Hepatocyte (in vitro differentiated cells): ENCODE measurements around the gene CARMIL3. TPM values are rescaled to one million over a fixed set of nuclear protein-coding genes. Genes with fewer than 3 reads are reported as not detected.

ENCODE experiments used
- DNase-seq: peaks from one replicate; pipeline ENCODE4 v3.0.0-alpha.2; 2016; ENCODE audit warnings: low spot score
- H2AFZ ChIP-seq: fragments of 200-600 bp; sonication (generic); 2 replicates; pipeline ENCODE4 v1.6.0; 2016; ENCODE audit warnings: antibody characterized with exemption, mild to moderate bottlenecking
- H3K27ac ChIP-seq: fragments of 200-600 bp; sonication (generic); 2 replicates; pipeline ENCODE4 v1.5.1; 2016; ENCODE audit warnings: mild to moderate bottlenecking
- H3K27me3 ChIP-seq: fragments of 200-600 bp; sonication (generic); 2 replicates; pipeline ENCODE4 v1.6.1; 2016
- H3K36me3 ChIP-seq: fragments of 200-600 bp; sonication (generic); replicated peaks from 2 replicates; pipeline ENCODE4 v1.5.1; 2016; ENCODE audit warnings: low read depth; ENCODE audit not compliant: insufficient read depth
- H3K4me1 ChIP-seq: fragments of 200-600 bp; sonication (generic); 2 replicates; pipeline ENCODE4 v1.5.1; 2016; ENCODE audit warnings: mild to moderate bottlenecking, moderate library complexity; ENCODE audit not compliant: insufficient read depth
- H3K4me2 ChIP-seq: fragments of 200-600 bp; sonication (generic); 2 replicates; pipeline ENCODE4 v1.6.0; 2016
- H3K4me3 ChIP-seq: fragments of 200-600 bp; sonication (generic); 2 replicates; pipeline ENCODE4 v1.5.1; 2016; ENCODE audit warnings: mild to moderate bottlenecking
- H3K79me2 ChIP-seq: fragments of 200-600 bp; sonication (generic); 2 replicates; pipeline ENCODE4 v1.6.0; 2017; ENCODE audit warnings: mild to moderate bottlenecking
- H3K9me2 ChIP-seq: fragments of 200-600 bp; sonication (generic); replicated peaks from 2 replicates; pipeline ENCODE4 v1.6.0; 2017; ENCODE audit warnings: mild to moderate bottlenecking; ENCODE audit not compliant: insufficient read depth
- H3K9me3 ChIP-seq: fragments of 200-600 bp; sonication (generic); 2 replicates; pipeline ENCODE4 v1.5.1; 2016; ENCODE audit warnings: low read depth, mild to moderate bottlenecking
- H4K20me1 ChIP-seq: fragments of 200-600 bp; sonication (generic); 2 replicates; pipeline ENCODE4 v1.6.0; 2016; ENCODE audit warnings: mild to moderate bottlenecking; ENCODE audit not compliant: insufficient read depth, poor library complexity, severe bottlenecking
- EZH2 ChIP-seq: fragments of 200-600 bp; sonication (generic); IDR thresholded peaks from 2 replicates; pipeline ENCODE4 v1.6.1; 2016; ENCODE audit warnings: antibody characterized with exemption, mild to moderate bottlenecking, borderline replicate concordance
- EZH2phosphoT487 ChIP-seq: fragments of 200-600 bp; sonication (generic); IDR thresholded peaks from one replicate; pipeline ENCODE4 v1.6.1; 2018; ENCODE audit warnings: antibody characterized with exemption, mild to moderate bottlenecking, low read depth, moderate library complexity; ENCODE audit not compliant: unreplicated experiment, severe bottlenecking
- WGBS: methylation state at CpG from one replicate; pipeline ENCODE4 v1.1.6; 2016; ENCODE audit warnings: low lambda C conversion rate; ENCODE audit errors: missing lambda C conversion rate; 5-methylcytosine and 5-hydroxymethylcytosine counted together
- polyA plus RNA-seq: library from polyadenylated mRNA; unstranded; fragments of >200 nt; fragmentation: Nextera tagmentation; extraction: Ambion mirVana; gene quantifications from 2 replicates; pipeline ENCODE4 v1.2.1, GENCODE V29; 2016
- total RNA-seq: library from RNA; depleted of rRNA; stranded (reverse); fragments of >200 nt; gene quantifications from 2 replicates; pipeline ENCODE4 v1.2.3, GENCODE V29; 2014
- TF ChIP-seq, protein P1 (sequence below): fragments of 200-600 bp; sonication (generic); IDR thresholded peaks from 2 replicates; pipeline ENCODE4 v1.5.1; 2016; ENCODE audit warnings: antibody characterized with exemption, mild to moderate bottlenecking; ENCODE audit not compliant: poor library complexity

Gene CARMIL3
- total and polyA plus RNA-seq, 2 experiments from 2014 or later, result 0.37 TPM; not detected in 1

DNA sequence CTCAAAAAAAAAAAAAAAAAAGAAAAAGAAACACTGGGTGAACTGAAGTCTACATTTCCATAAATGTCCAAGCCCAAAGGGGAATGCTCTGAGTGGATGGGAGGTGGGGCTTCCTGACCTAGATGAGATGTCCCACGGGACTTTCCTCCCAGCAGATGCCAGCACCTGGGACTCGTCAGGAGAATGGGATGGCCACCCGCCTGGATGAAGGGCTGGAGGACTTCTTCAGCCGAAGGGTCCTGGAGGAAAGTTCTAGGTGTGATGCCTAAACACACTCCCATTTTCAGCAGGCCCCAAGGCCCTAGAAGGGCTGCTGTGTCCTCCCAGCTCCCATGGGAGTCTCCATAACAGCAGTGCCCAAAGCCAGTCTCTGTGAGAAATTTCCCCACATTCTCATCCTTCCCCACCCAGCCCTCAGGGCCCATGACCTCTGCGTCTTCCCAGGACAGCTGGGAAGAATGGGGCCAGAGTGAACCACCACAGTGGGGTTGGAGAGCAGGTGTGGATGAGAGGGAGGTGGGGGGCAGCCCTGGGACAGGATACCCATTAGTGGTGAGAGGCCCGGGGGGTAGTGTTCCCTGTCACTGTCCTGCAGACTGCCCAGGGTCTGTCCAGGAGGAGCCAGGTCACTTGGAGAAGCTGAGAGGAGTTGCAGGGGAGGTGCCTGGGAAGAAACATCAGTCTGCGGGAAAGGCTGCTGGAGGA, 12.4 kb downstream of the CARMIL3 start:
- Histone ChIP-seq H3K9me3 (no peaks in the 10 kb centered on the region), H2AFZ (no peak overlapping the region), H4K20me1 (no peaks in the 10 kb centered on the region), H3K4me1 (peaks cover 4% of the 10 kb centered on the region), H3K36me3 (no peaks in the 10 kb centered on the region), H3K27ac (no peak overlapping the region), H3K9me2 (no peaks in the 10 kb centered on the region), H3K4me2 (no peak overlapping the region), H3K27me3 (no peaks in the 10 kb centered on the region), H3K4me3 (no peak overlapping the region), H3K79me2 (no peaks in the 10 kb centered on the region)
- no peak for DNase-seq
- TF ChIP-seq EZH2 (no peak), EZH2phosphoT487 (no peak)
- TF ChIP-seq, protein P1, sequence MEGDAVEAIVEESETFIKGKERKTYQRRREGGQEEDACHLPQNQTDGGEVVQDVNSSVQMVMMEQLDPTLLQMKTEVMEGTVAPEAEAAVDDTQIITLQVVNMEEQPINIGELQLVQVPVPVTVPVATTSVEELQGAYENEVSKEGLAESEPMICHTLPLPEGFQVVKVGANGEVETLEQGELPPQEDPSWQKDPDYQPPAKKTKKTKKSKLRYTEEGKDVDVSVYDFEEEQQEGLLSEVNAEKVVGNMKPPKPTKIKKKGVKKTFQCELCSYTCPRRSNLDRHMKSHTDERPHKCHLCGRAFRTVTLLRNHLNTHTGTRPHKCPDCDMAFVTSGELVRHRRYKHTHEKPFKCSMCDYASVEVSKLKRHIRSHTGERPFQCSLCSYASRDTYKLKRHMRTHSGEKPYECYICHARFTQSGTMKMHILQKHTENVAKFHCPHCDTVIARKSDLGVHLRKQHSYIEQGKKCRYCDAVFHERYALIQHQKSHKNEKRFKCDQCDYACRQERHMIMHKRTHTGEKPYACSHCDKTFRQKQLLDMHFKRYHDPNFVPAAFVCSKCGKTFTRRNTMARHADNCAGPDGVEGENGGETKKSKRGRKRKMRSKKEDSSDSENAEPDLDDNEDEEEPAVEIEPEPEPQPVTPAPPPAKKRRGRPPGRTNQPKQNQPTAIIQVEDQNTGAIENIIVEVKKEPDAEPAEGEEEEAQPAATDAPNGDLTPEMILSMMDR, result no peak
- 87% methylated on average over 7 of the region's 7 CpGs for WGBS

DNA sequence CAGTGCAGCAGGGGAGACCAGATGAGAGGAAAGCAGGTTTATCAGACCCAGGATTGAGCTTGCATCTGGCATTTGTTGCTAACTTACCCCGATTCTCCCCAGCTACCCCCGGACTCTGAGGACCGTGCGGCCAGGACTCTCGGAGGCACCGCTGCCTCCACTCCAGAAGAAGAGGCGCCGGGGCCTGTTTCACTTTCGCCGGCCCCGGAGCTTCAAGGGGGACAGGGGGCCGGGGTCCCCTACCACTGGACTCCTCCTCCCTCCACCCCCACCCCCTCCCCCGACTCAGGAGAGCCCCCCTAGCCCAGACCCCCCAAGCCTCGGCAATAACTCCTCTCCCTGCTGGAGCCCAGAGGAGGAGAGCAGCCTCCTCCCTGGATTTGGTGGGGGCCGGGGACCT, 13.0 kb downstream of the CARMIL3 start:
- TF ChIP-seq, protein P1, result no peak
- TF ChIP-seq EZH2phosphoT487 (no peak), EZH2 (no peak)
- no peak for DNase-seq
- 90% methylated on average over 8 of the region's 15 CpGs for WGBS
- Histone ChIP-seq H3K4me3 (no peak overlapping the region), H3K27ac (no peak overlapping the region), H3K4me1 (peaks cover 4% of the 10 kb centered on the region), H3K27me3 (no peaks in the 10 kb centered on the region), H3K9me3 (no peaks in the 10 kb centered on the region), H2AFZ (no peak overlapping the region), H3K4me2 (no peak overlapping the region), H3K9me2 (no peaks in the 10 kb centered on the region), H3K79me2 (no peaks in the 10 kb centered on the region), H4K20me1 (no peaks in the 10 kb centered on the region), H3K36me3 (no peaks in the 10 kb centered on the region)

DNA sequence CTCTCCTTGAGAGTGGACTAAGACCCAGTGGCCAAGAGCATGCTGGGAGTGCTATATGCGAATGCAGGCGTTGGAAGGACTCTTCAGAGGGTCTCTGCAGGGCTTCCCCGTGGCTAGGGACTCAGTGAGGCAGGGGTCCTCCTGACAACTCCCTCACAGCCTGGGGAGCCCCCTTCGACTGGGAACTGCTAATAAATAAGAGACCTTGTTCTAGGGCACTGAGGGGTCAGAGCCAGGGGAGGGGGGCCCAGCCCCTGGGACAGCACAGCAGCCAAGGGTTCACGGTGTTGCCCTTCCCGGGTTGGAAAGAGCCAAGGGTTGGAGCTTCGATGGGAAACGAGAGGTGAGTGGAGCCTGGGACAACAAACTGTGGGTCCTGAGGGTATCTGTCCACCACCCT, 13.6 kb downstream of the CARMIL3 start:
- H3K36me3 ChIP-seq, result no peaks in the 10 kb centered on the region
- no peaks in the 10 kb centered on the region for H3K9me2 ChIP-seq
- peaks cover 3% of the 10 kb centered on the region for H3K27me3 ChIP-seq
- no peak overlapping the region for H2AFZ ChIP-seq
- no peaks in the 10 kb centered on the region for H4K20me1 ChIP-seq
- TF ChIP-seq, protein P1, result no peak
- TF ChIP-seq EZH2 (no peak), EZH2phosphoT487 (no peak)
- H3K9me3 ChIP-seq, result no peaks in the 10 kb centered on the region
- peaks cover 4% of the 10 kb centered on the region for H3K4me1 ChIP-seq
- DNase-seq, result no peak
- H3K79me2 ChIP-seq, result no peaks in the 10 kb centered on the region
- no peak overlapping the region for H3K4me3 ChIP-seq
- no peak overlapping the region for H3K27ac ChIP-seq
- 83% methylated on average over 8 of the region's 8 CpGs for WGBS
- no peak overlapping the region for H3K4me2 ChIP-seq
